ENCODE measurements around the gene TSPAN4. TPM values are rescaled to one million over a fixed set of nuclear protein-coding genes. Genes with fewer than 3 reads are reported as not detected.
A peak's percentile ranks its signal among the peaks of the same experiment; 100 is the strongest.

TSPAN4 gene
- total RNA-seq, 1 donor from 2014 or later: 16.9 TPM

GRCh38 chr11:848380-848931 is 5.8 kb downstream of the TSPAN4 start:
- Mint-ChIP-seq H3K27ac (no peak overlapping the region), H3K36me3 (ENCODE audit: low read depth) (no peaks in the 10 kb centered on the region), H3K9me3 (no peaks in the 10 kb centered on the region), H3K4me1 (ENCODE audit: low read depth) (peaks cover 2% of the 10 kb centered on the region), H3K27me3 (ENCODE audit: low read depth) (peaks cover 1% of the 10 kb centered on the region), H3K4me3 (ENCODE audit: low read depth) (peak overlapping the region; percentile 57)
- intact Hi-C loops (cut with micrococcal nuclease): loop anchor here (1.0 kb wide), 1 partner anchor 203 kb away; no protein-coding TSS in a partner anchor
- DNase-seq (ENCODE audit: low spot score): peak; percentile 50

GRCh38 chr11:849104-849824 is 6.6 kb downstream of the TSPAN4 start:
- intact Hi-C loops (cut with micrococcal nuclease): no loop called here
- no peaks in the 10 kb centered on the region for H3K36me3 Mint-ChIP-seq (ENCODE audit: low read depth)
- H3K27me3 Mint-ChIP-seq (ENCODE audit: low read depth): peaks cover 1% of the 10 kb centered on the region
- H3K4me3 Mint-ChIP-seq (ENCODE audit: low read depth): peak overlapping the region; percentile 69
- H3K9me3 Mint-ChIP-seq: no peaks in the 10 kb centered on the region
- no peak for DNase-seq (ENCODE audit: low spot score)
- H3K27ac Mint-ChIP-seq: no peak overlapping the region
- H3K4me1 Mint-ChIP-seq (ENCODE audit: low read depth): peaks cover 2% of the 10 kb centered on the region

- H3K36me3 Mint-ChIP-seq (ENCODE audit: low read depth): no peaks in the 10 kb centered on the region
- intact Hi-C loops (cut with micrococcal nuclease): no loop called here
- H3K4me1 Mint-ChIP-seq (ENCODE audit: low read depth): peaks cover 2% of the 10 kb centered on the region
- DNase-seq (ENCODE audit: low spot score): no peak
- no peak overlapping the region for H3K27ac Mint-ChIP-seq
- H3K4me3 Mint-ChIP-seq (ENCODE audit: low read depth): peak overlapping the region; percentile 33
- no peaks in the 10 kb centered on the region for H3K27me3 Mint-ChIP-seq (ENCODE audit: low read depth)
- no peaks in the 10 kb centered on the region for H3K9me3 Mint-ChIP-seq
Observed at GRCh38 chr11:849951-850774, 7.5 kb downstream of the TSPAN4 start.

- no peak overlapping the region for H3K4me3 Mint-ChIP-seq (ENCODE audit: low read depth)
- no peaks in the 10 kb centered on the region for H3K9me3 Mint-ChIP-seq
- intact Hi-C loops (cut with micrococcal nuclease): no loop called here
- H3K4me1 Mint-ChIP-seq (ENCODE audit: low read depth): peaks cover 2% of the 10 kb centered on the region
- DNase-seq (ENCODE audit: low spot score): no peak
- no peaks in the 10 kb centered on the region for H3K27me3 Mint-ChIP-seq (ENCODE audit: low read depth)
- H3K36me3 Mint-ChIP-seq (ENCODE audit: low read depth): no peaks in the 10 kb centered on the region
- no peak overlapping the region for H3K27ac Mint-ChIP-seq
Observed at GRCh38 chr11:850775-851763, 8.4 kb downstream of the TSPAN4 start.

- Mint-ChIP-seq H3K4me3 (ENCODE audit: low read depth) (no peak overlapping the region), H3K4me1 (ENCODE audit: low read depth) (peaks cover 2% of the 10 kb centered on the region), H3K36me3 (ENCODE audit: low read depth) (no peaks in the 10 kb centered on the region), H3K27ac (no peak overlapping the region), H3K27me3 (ENCODE audit: low read depth) (no peaks in the 10 kb centered on the region), H3K9me3 (no peaks in the 10 kb centered on the region)
- intact Hi-C loops (cut with micrococcal nuclease): no loop called here
- no peak for DNase-seq (ENCODE audit: low spot score)
Observed at GRCh38 chr11:852762-853161, 10.1 kb downstream of the TSPAN4 start.

- intact Hi-C loops (cut with micrococcal nuclease): no loop called here
- no peaks in the 10 kb centered on the region for H3K27me3 Mint-ChIP-seq (ENCODE audit: low read depth)
- H3K27ac Mint-ChIP-seq: no peak overlapping the region
- H3K9me3 Mint-ChIP-seq: no peaks in the 10 kb centered on the region
- no peak overlapping the region for H3K4me3 Mint-ChIP-seq (ENCODE audit: low read depth)
- no peaks in the 10 kb centered on the region for H3K4me1 Mint-ChIP-seq (ENCODE audit: low read depth)
- no peak for DNase-seq (ENCODE audit: low spot score)
- no peaks in the 10 kb centered on the region for H3K36me3 Mint-ChIP-seq (ENCODE audit: low read depth)
Observed at GRCh38 chr11:853682-854448, 11.2 kb downstream of the TSPAN4 start.

- Mint-ChIP-seq H3K27ac (no peak overlapping the region), H3K36me3 (ENCODE audit: low read depth) (no peaks in the 10 kb centered on the region), H3K4me1 (ENCODE audit: low read depth) (no peaks in the 10 kb centered on the region), H3K4me3 (ENCODE audit: low read depth) (no peak overlapping the region), H3K27me3 (ENCODE audit: low read depth) (no peaks in the 10 kb centered on the region), H3K9me3 (no peaks in the 10 kb centered on the region)
- intact Hi-C loops (cut with micrococcal nuclease): no loop called here
- no peak for DNase-seq (ENCODE audit: low spot score)
Observed at GRCh38 chr11:854601-855329, 12.1 kb downstream of the TSPAN4 start.

- Mint-ChIP-seq H3K4me3 (ENCODE audit: low read depth) (no peak overlapping the region), H3K36me3 (ENCODE audit: low read depth) (no peaks in the 10 kb centered on the region), H3K27ac (no peak overlapping the region)
Observed at GRCh38 chr11:855330-855674, 12.7 kb downstream of the TSPAN4 start.

GRCh38 chr11:855796-856195 is 13.1 kb downstream of the TSPAN4 start:
- DNase-seq (ENCODE audit: low spot score): no peak
- Mint-ChIP-seq H3K27me3 (ENCODE audit: low read depth) (no peaks in the 10 kb centered on the region), H3K36me3 (ENCODE audit: low read depth) (no peaks in the 10 kb centered on the region), H3K27ac (no peak overlapping the region), H3K9me3 (no peaks in the 10 kb centered on the region), H3K4me3 (ENCODE audit: low read depth) (no peak overlapping the region), H3K4me1 (ENCODE audit: low read depth) (no peaks in the 10 kb centered on the region)
- intact Hi-C loops (cut with micrococcal nuclease): no loop called here

More at GRCh38 chr11:855330-855674, 12.7 kb downstream of the TSPAN4 start:
- intact Hi-C loops (cut with micrococcal nuclease): no loop called here
- no peak for DNase-seq (ENCODE audit: low spot score)
- Mint-ChIP-seq H3K9me3 (no peaks in the 10 kb centered on the region), H3K27me3 (ENCODE audit: low read depth) (no peaks in the 10 kb centered on the region), H3K4me1 (ENCODE audit: low read depth) (no peaks in the 10 kb centered on the region)

- Mint-ChIP-seq H3K4me1 (ENCODE audit: low read depth) (no peaks in the 10 kb centered on the region), H3K27me3 (ENCODE audit: low read depth) (no peaks in the 10 kb centered on the region), H3K36me3 (ENCODE audit: low read depth) (no peaks in the 10 kb centered on the region), H3K27ac (no peak overlapping the region), H3K9me3 (no peaks in the 10 kb centered on the region), H3K4me3 (ENCODE audit: low read depth) (no peak overlapping the region)
- no peak for DNase-seq (ENCODE audit: low spot score)
- intact Hi-C loops (cut with micrococcal nuclease): no loop called here
Observed at GRCh38 chr11:856397-856796, 13.7 kb downstream of the TSPAN4 start.

GRCh38 chr11:858053-858761 is 15.6 kb downstream of the TSPAN4 start:
- DNase-seq (ENCODE audit: low spot score): no peak
- no peaks in the 10 kb centered on the region for H3K36me3 Mint-ChIP-seq (ENCODE audit: low read depth)
- H3K27ac Mint-ChIP-seq: no peak overlapping the region
- no peaks in the 10 kb centered on the region for H3K9me3 Mint-ChIP-seq
- H3K4me1 Mint-ChIP-seq (ENCODE audit: low read depth): no peaks in the 10 kb centered on the region
- H3K4me3 Mint-ChIP-seq (ENCODE audit: low read depth): no peak overlapping the region
- intact Hi-C loops (cut with micrococcal nuclease): no loop called here
- no peaks in the 10 kb centered on the region for H3K27me3 Mint-ChIP-seq (ENCODE audit: low read depth)

Measured in activated T-helper 2 cell treated with anti-CD3 and anti-CD28 coated beads, Interferon-gamma antibody, Interleukin-2, Interleukin-4, amounts not matched to agents 10 μg/mL and 5 μg/mL and 100 μg/mL, durations not matched to agents 14 hours and 24 hours and 36 hours (primary cell).